EH (cell line): ENCODE measurements around the gene SFTA2.
"Not testable (repeated sequence)": the region's sequence is repeated elsewhere in the genome, so short reads cannot be mapped to it uniquely, and the experiment has no call there.

Experiments used
- DNase-seq: peaks from one replicate; pipeline ENCODE4 v3.0.0-alpha.2; 2015; ENCODE audit warnings: low read depth

The SFTA2 gene

GRCh38 chr6:30942338-30943060 lies 10.5 kb upstream of the SFTA2 start:
- DNase-seq, result peak; percentile 92

- no peak for DNase-seq
These were observed 8.5 kb upstream of the SFTA2 start, which contains the start of gene MUCL3 for GRCh38 chr6:30940361-30940986. Gene MUCL3, plus strand, starts transcription at chr6:30940973. Its CDS starts 27 bp downstream, at chr6:30941000.

GRCh38 chr6:30939473-30939872 lies 7.5 kb upstream of the SFTA2 start:
- no peak for DNase-seq

GRCh38 chr6:30938730-30939129 lies 6.8 kb upstream of the SFTA2 start:
- no peak for DNase-seq

GRCh38 chr6:30937265-30937664 lies 5.3 kb upstream of the SFTA2 start:
- no peak for DNase-seq

- DNase-seq, result no peak
These were observed 3.0 kb upstream of the SFTA2 start for GRCh38 chr6:30935018-30935417.

GRCh38 chr6:30932665-30933365 lies 845 bp upstream of the SFTA2 start:
- no peak for DNase-seq

GRCh38 chr6:30931272-30931671 lies 698 bp downstream of the SFTA2 start:
- DNase-seq, result no peak

- DNase-seq, result no peak
These were observed 1.5 kb downstream of the SFTA2 start for GRCh38 chr6:30930506-30930905.

- no peak for DNase-seq
These were observed 3.3 kb downstream of the SFTA2 start for GRCh38 chr6:30928677-30929076.

- not testable (repeated sequence) for DNase-seq
These were observed 4.9 kb downstream of the SFTA2 start for GRCh38 chr6:30927080-30927479.

- DNase-seq, result peak; percentile 15
These were observed 5.3 kb downstream of the SFTA2 start for GRCh38 chr6:30926644-30927043.

GRCh38 chr6:30924040-30924627 lies 7.8 kb downstream of the SFTA2 start:
- DNase-seq, result not testable (repeated sequence)

- DNase-seq, result no peak
These were observed 9.5 kb downstream of the SFTA2 start for GRCh38 chr6:30922447-30922852.

GRCh38 chr6:30918670-30919069 lies 13.3 kb downstream of the SFTA2 start:
- DNase-seq, result no peak

GRCh38 chr6:30917487-30917886 lies 14.5 kb downstream of the SFTA2 start:
- no peak for DNase-seq

GRCh38 chr6:30917041-30917440 lies 14.9 kb downstream of the SFTA2 start:
- no peak for DNase-seq

GRCh38 chr6:30915591-30915946 lies 16.4 kb downstream of the SFTA2 start:
- peak; percentile 73 for DNase-seq

- DNase-seq, result no peak
These were observed 16.9 kb downstream of the SFTA2 start for GRCh38 chr6:30914854-30915590.

- DNase-seq, result peak; percentile 93
These were observed 17.7 kb downstream of the SFTA2 start, which contains the start of gene VARS2 for GRCh38 chr6:30914076-30914853. Gene VARS2, plus strand, starts transcription at chr6:30914238. Its CDS starts 599 bp downstream, at chr6:30914837.

- no peak for DNase-seq
These were observed 18.3 kb downstream of the SFTA2 start for GRCh38 chr6:30913721-30914075.
